HepG2 (cell line): ENCODE data around the gene TM9SF4. TPM values are rescaled to one million over a fixed set of nuclear protein-coding genes. Genes with fewer than 3 reads are reported as not detected.

Experiments used
- ATAC-seq: fragments of 200-7000 bp; cut with Tn5 transposase; 3 replicates; pipeline ENCODE4 v1.9.1; 2020; ENCODE audit warnings: mild to moderate bottlenecking, moderate library complexity
- BruUV-seq: library from RNA; stranded (reverse); fragments of 400-500 nt; replicated peaks from 2 replicates; lab custom pipeline; 2021; lab: Mats Ljungman, UMichigan
- CTCF ChIA-PET: fragments of 300-600 bp; formaldehyde crosslinking; extraction: SDS; loops from one replicate; lab custom pipeline; 2021; ENCODE audit warnings: low total read pairs, inconsistent platforms, low intra/inter-chr PET ratio; lab: Yijun Ruan, JAX
- POLR2A ChIA-PET: fragments of 350-600 bp; sonication (Branson Sonifier 250); formaldehyde crosslinking; loops from one replicate; lab custom pipeline; 2020; ENCODE audit warnings: antibody characterized with exemption, inconsistent platforms; lab: Yijun Ruan, JAX
- DNase-seq: peaks from one replicate; pipeline ENCODE4 v3.0.0-alpha.2; 2015; ENCODE audit warnings: low spot score
- FAIRE-seq: peaks from 3 replicates; lab custom pipeline; 2011; peaks lifted over from hg19 to GRCh38; lab: Jason Lieb, UNC
- H2AFZ ChIP-seq: one replicate; pipeline ENCODE4 v1.6.1; 2011; ENCODE audit warnings: low read length, inconsistent platforms
- H3K27ac ChIP-seq: fragments of 300-600 bp; 3 replicates; pipeline ENCODE4 v1.8.0; 2011; ENCODE audit warnings: mixed run types, mild to moderate bottlenecking, mixed read lengths, low read length, inconsistent platforms; ENCODE audit not compliant: insufficient read depth; ENCODE audit errors: extremely low read length
- H3K27me3 ChIP-seq, 2 experiments: fragments of 200-600 bp in 1 of 2; 2 replicates in 1 of 2; 3 replicates in 1 of 2; pipeline versions ENCODE4 v1.6.0 to v1.8.0; 2011; ENCODE audit warnings: low read length in 2 of 2, mild to moderate bottlenecking in 2 of 2, moderate library complexity in 2 of 2, inconsistent platforms in 1 of 2; ENCODE audit not compliant: insufficient read depth in 2 of 2, control insufficient read depth in 1 of 2
- H3K36me3 ChIP-seq, 2 experiments: fragments of 200-600 bp in 1 of 2; replicated peaks in 1 of 2; 2 replicates in 1 of 2; 3 replicates in 1 of 2; pipeline versions ENCODE4 v1.5.1 to v1.8.0; 2011; ENCODE audit warnings: low read length in 2 of 2, inconsistent platforms in 1 of 2; ENCODE audit not compliant: insufficient read depth in 2 of 2, control insufficient read depth in 1 of 2
- H3K4me1 ChIP-seq: 2 replicates; pipeline ENCODE4 v1.5.1; 2012; ENCODE audit warnings: low read length, inconsistent platforms; ENCODE audit not compliant: insufficient read depth
- H3K4me2 ChIP-seq: 2 replicates; pipeline ENCODE4 v1.6.0; 2011; ENCODE audit warnings: low read depth, low read length, inconsistent platforms
- H3K4me3 ChIP-seq, 3 experiments: fragments of 200-600 bp in 1 of 3; sonication (generic), shearing (Covaris generic) in 1 of 3; replicated peaks in 1 of 3; 2 replicates each; pipeline ENCODE4 v1.5.1; 2011 to 2016; ENCODE audit warnings: low read length in 3 of 3, inconsistent platforms in 2 of 3, low read depth in 2 of 3, mild to moderate bottlenecking in 2 of 3, control low read depth in 1 of 3, mixed read lengths in 1 of 3; ENCODE audit not compliant: insufficient read depth in 1 of 3
- H3K79me2 ChIP-seq: one replicate; pipeline ENCODE4 v1.6.1; 2011; ENCODE audit warnings: low read length, inconsistent platforms; ENCODE audit not compliant: insufficient read depth
- H3K9ac ChIP-seq: 2 replicates; pipeline ENCODE4 v1.6.0; 2011; ENCODE audit warnings: mild to moderate bottlenecking, low read depth, low read length, inconsistent platforms; ENCODE audit not compliant: insufficient read depth
- H3K9me3 ChIP-seq: 2 replicates; pipeline ENCODE4 v1.5.1; 2012; ENCODE audit warnings: mild to moderate bottlenecking, low read length
- H4K20me1 ChIP-seq: 2 replicates; pipeline ENCODE4 v1.6.0; 2011; ENCODE audit warnings: inconsistent platforms, mild to moderate bottlenecking, low read length, moderate library complexity; ENCODE audit not compliant: insufficient read depth
- EED ChIP-seq: sonication (generic); formaldehyde crosslinking; IDR thresholded peaks from 2 replicates; pipeline ENCODE4 v1.5.0; 2020; ENCODE audit warnings: mild to moderate bottlenecking, missing genetic modification reagents
- HNRNPK ChIP-seq: fragments of 200-400 bp; formaldehyde crosslinking; IDR thresholded peaks from 2 replicates; pipeline ENCODE4 v1.6.1; 2018; ENCODE audit warnings: low read length, low read depth, moderate library complexity, mild to moderate bottlenecking; ENCODE audit not compliant: poor library complexity, severe bottlenecking
- MTA3 ChIP-seq: sonication (generic); formaldehyde crosslinking; IDR thresholded peaks from 2 replicates; pipeline ENCODE4 v1.4.0; 2020; ENCODE audit warnings: missing genetic modification reagents
- PCBP2 ChIP-seq: fragments of 200-400 bp; formaldehyde crosslinking; optimal IDR thresholded peaks from 2 replicates; pipeline ENCODE3; 2018; ENCODE audit warnings: low read length, low read depth; ENCODE audit not compliant: poor library complexity, severe bottlenecking
- WGBS: methylation state at CpG from one replicate; pipeline ENCODE4 v1.1.6; 2017; ENCODE audit warnings: low lambda C conversion rate; 5-methylcytosine and 5-hydroxymethylcytosine counted together
- in situ Hi-C: cut with HindIII; loops from 2 replicates; pipeline ENCODE4 v1.10.0; 2017; ENCODE audit warnings: low pct_unique_long_range_greater_than_20kb; ENCODE audit not compliant: extremely low pct_ligation_motif_present
- intact Hi-C: fragments of 100-400 bp; cut with micrococcal nuclease; formaldehyde crosslinking; loops from one replicate; pipeline ENCODE4 v1.10.0; 2022; ENCODE audit not compliant: unreplicated experiment
- polyA plus RNA-seq, 8 experiments: library from polyadenylated mRNA; depleted of rRNA in 3 of 8; stranded (reverse) in 7 of 8; unstranded in 1 of 8; fragments of >200 nt; fragmentation: Illumina TruSeq in 4 of 8; extraction: Trizol in 4 of 8; gene quantifications; 2 replicates each; pipeline versions ENCODE4 v1.2.1 to v1.2.3, GENCODE V29; 2011 to 2016; ENCODE audit warnings: low read depth in 4 of 8, missing spikeins in 1 of 8, mixed read lengths in 1 of 8; ENCODE audit not compliant: insufficient read depth in 1 of 8
- total RNA-seq, 5 experiments: library from RNA; depleted of rRNA; stranded (reverse); fragments of >200 nt; fragmentation: Illumina TruSeq; extraction: Trizol; gene quantifications; 2 replicates each; pipeline ENCODE4 v1.2.3, GENCODE V29; 2016; ENCODE audit warnings: low read depth in 1 of 5
- TF ChIP-seq, protein P1 (sequence below): sonication (generic); formaldehyde crosslinking; conservative IDR thresholded peaks from 2 replicates; pipeline ENCODE4 v1.8.1; 2023; ENCODE audit warnings: missing genetic modification reagents
- TF ChIP-seq, protein P2 (sequence below): sonication (generic); formaldehyde crosslinking; IDR thresholded peaks from 2 replicates; pipeline ENCODE4 v1.5.0; 2020; ENCODE audit warnings: mild to moderate bottlenecking, missing genetic modification reagents

TM9SF4 gene
- total and polyA plus RNA-seq, 2 of the 13 experiments (the other 11 are each of a cell fraction or from before 2014, with no cell fraction given) = 53.5 to 171 TPM

DNA sequence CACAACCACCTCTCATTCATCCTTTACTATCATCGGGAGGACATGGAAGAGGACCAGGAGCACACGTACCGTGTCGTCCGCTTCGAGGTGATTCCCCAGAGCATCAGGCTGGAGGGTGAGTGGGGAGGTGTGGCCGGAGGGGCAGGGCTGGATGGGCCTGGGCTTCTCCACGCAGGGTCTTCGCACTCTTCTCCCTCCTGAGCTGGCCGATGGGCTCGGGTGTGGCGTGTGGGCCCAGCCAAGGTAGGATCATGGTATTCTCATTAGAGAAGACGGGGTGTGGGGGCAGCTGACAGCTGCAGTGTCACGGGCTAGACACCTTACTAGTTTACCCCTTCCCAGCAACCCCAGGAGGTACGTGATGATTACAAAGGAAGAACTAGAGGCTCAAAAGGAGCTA lies 33.5 kb downstream of the TM9SF4 start (continued):
- TF ChIP-seq, protein P1, sequence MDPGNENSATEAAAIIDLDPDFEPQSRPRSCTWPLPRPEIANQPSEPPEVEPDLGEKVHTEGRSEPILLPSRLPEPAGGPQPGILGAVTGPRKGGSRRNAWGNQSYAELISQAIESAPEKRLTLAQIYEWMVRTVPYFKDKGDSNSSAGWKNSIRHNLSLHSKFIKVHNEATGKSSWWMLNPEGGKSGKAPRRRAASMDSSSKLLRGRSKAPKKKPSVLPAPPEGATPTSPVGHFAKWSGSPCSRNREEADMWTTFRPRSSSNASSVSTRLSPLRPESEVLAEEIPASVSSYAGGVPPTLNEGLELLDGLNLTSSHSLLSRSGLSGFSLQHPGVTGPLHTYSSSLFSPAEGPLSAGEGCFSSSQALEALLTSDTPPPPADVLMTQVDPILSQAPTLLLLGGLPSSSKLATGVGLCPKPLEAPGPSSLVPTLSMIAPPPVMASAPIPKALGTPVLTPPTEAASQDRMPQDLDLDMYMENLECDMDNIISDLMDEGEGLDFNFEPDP = 0 out of 2 replicates have a peak, but pooled peaks have one; percentile 28
- TF ChIP-seq MTA3 (CRISPR knock-in tag) (no peak), EED (no peak)

DNA sequence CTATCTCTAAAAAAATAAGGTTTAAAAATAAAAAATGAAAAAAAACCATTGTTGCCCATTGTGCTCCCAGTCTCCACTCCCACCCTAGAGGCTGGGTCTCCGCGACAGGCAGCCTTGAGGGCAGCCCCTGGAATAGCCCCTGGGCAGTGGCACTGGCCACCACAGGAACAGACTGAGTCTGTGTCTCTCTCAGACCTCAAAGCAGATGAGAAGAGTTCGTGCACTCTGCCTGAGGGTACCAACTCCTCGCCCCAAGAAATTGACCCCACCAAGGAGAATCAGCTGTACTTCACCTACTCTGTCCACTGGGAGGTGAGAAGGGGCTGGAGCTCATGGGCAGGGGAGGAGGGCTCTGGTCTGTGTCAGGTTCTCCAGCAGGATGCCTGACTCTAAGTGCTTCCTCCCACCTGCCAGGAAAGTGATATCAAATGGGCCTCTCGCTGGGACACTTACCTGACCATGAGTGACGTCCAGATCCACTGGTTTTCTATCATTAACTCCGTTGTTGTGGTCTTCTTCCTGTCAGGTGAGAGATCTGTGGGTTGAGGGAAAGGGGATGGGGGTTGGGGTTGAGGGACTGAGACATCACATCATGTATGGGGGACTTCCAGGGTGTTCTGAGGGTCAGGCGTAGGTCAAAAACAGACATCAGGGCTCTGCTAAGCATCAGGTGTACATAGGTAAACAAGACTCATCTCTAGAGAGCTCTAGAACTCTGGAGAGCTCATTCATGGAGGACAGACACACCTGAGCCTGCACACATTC lies 35.6 kb downstream of the TM9SF4 start:
- no peaks in the 10 kb centered on the region for H3K27me3 ChIP-seq
- peaks cover 60 to 91% of the 10 kb centered on the region in 2 experiments for H3K36me3 ChIP-seq
- H2AFZ ChIP-seq = no peak overlapping the region
- DNase-seq = no peak
- intact Hi-C loops = no loop called here
- CTCF ChIA-PET = no interaction called here
- POLR2A ChIA-PET = no interaction called here
- no peaks in the 10 kb centered on the region for H4K20me1 ChIP-seq
- ATAC-seq = no peak
- no peak for FAIRE-seq
- TF ChIP-seq, protein P2, sequence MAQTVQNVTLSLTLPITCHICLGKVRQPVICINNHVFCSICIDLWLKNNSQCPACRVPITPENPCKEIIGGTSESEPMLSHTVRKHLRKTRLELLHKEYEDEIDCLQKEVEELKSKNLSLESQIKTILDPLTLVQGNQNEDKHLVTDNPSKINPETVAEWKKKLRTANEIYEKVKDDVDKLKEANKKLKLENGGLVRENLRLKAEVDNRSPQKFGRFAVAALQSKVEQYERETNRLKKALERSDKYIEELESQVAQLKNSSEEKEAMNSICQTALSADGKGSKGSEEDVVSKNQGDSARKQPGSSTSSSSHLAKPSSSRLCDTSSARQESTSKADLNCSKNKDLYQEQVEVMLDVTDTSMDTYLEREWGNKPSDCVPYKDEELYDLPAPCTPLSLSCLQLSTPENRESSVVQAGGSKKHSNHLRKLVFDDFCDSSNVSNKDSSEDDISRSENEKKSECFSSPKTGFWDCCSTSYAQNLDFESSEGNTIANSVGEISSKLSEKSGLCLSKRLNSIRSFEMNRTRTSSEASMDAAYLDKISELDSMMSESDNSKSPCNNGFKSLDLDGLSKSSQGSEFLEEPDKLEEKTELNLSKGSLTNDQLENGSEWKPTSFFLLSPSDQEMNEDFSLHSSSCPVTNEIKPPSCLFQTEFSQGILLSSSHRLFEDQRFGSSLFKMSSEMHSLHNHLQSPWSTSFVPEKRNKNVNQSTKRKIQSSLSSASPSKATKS = no peak
- TF ChIP-seq HNRNPK (peak; percentile 31), PCBP2 (peak; percentile 65)
- BruUV-seq = no TSS peak
- H3K4me2 ChIP-seq = no peak overlapping the region
- WGBS = 96% methylated on average over 8 of the region's 8 CpGs
- no peak overlapping the region for H3K27ac ChIP-seq
- no peak overlapping the region for H3K4me3 ChIP-seq
- H3K9me3 ChIP-seq = no peaks in the 10 kb centered on the region
- no peak overlapping the region for H3K9ac ChIP-seq
- no peaks in the 10 kb centered on the region for H3K79me2 ChIP-seq
- in situ Hi-C loops = no loop called here
- H3K4me1 ChIP-seq = peaks cover 9% of the 10 kb centered on the region; the same call in 1 of the 2 replicates
